Hematopoietic multipotent progenitor cell treated with erythropoietin and hydrocortisone succinate and interleukin-3 and kit ligand, for 4 days (in vitro differentiated cells): ENCODE results near the gene NCKAP5.
"Not testable (repeated sequence)": the region's sequence is repeated elsewhere in the genome, so short reads cannot be mapped to it uniquely, and the experiment has no call there.

Experiments
- DNase-seq: peaks from one replicate; pipeline ENCODE4 v3.0.0-alpha.2; 2015

The NCKAP5 gene

GRCh38 chr2:133252780-133253355 lies 315.4 kb downstream of the NCKAP5 start:
- no peak for DNase-seq

- no peak for DNase-seq
These were observed 318.9 kb downstream of the NCKAP5 start for GRCh38 chr2:133249362-133249761.

- DNase-seq: no peak
These were observed 320.0 kb downstream of the NCKAP5 start for GRCh38 chr2:133248264-133248663.

DNA sequence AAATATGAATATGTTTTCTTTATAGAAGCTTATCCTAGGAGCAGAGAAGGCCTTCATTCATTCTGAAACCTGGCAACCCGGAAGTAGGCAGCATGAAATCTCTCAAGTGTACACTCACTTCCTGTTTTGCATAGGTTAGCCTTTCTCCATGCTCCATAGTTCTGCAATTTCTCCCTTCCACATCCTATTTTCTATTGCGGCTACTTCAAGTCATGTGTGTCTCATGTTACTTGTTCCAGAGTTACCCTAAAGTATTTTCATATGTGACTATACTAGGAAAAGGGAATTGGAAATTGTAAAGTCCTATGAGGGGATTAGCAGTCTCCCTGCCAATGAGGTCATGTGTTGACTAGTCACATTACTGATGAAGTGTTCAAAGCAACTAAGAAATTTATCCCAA lies 320.6 kb downstream of the NCKAP5 start:
- peak; percentile 6 for DNase-seq

GRCh38 chr2:133241224-133241571 lies 327.1 kb downstream of the NCKAP5 start:
- DNase-seq: no peak

DNA sequence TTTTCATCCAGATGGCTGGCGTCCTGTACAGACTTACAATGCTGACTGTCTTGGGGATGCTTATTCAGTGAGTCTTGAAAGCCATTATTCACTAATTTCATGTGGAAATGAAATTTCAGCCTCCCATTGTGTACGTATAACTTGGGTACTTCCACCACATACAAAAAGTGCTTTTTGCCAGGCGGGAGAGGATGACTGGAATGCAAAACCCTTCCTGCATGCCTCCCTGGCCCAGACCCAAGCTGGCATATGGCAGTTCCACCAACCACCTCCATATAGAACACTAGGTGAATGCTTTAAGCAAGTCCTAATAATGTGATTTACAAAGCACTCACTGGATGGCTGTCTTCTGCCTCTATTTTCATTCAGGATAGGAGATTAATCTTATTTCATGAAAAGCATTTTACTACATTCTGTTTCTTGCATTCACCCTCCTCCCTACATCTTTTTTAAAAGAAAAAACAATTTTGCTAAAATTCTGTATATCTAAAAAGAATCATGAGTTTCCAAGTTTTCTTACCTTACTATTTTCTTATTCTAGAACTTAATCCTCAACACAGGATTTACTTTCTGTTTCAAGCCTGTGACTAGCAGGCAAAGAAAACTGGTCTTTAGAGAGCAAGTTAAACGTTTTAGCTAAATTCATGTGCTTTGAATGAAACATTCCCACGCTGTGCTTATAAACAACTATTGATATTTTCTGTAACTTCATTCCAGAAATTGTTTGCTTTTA lies 327.6 kb downstream of the NCKAP5 start:
- DNase-seq: no peak

- no peak for DNase-seq
These were observed 332.3 kb downstream of the NCKAP5 start for GRCh38 chr2:133235968-133236367.

DNA sequence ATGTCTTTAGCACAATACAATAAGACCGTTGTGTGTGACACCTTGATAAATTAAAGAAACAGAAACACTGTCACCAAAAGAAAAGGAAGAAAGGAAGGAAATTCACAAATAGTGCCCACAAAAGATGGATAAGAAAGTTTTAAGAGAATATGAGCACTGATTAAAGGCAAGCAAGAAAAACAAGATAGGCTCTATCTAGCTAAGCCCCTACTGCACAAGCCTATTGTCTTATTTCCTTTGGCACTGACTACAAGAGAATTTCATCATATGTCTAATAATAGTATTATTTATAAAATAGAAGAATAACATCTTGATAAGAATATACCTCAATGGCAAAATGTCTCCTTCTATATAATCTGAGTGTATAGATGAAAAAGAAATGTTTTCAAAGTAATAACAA lies 335.7 kb downstream of the NCKAP5 start:
- DNase-seq: no peak

DNA sequence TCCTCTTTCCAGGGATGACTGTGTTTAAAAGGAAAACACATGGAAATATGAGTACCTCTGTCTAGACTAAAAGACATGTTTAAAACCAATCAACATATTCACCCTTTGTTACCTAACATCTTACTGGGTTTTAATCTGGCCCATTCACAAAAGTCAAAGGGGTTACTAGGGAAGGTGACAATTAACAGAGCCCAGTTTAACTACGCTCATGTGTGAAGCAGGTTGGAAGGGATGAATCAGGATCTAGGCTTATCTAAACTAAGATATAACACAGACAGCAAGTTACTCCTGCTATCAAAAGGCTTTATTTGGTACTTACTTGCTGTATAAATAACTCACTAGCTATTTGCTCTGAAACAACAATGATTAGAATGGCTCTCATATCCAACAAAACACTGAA lies 337.0 kb downstream of the NCKAP5 start:
- no peak for DNase-seq

DNA sequence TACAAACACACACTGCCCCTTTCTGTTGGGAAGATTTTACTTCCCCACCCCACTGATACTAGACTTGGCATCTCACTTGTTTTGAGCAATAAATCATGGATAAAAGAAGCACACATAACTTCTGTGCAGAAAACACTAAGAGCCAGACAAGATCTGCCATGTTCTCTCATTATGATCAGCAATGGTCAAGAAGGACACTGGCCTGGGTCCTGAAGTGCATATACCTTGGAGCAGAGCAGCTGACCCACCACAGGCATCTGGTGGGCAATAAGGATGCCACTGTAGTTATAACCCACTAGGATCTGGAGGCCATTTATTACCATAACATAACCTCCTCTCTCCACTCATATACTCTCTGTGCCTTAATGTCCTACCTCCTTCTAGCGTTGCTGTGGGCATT lies 338.3 kb downstream of the NCKAP5 start:
- DNase-seq: no peak

DNA sequence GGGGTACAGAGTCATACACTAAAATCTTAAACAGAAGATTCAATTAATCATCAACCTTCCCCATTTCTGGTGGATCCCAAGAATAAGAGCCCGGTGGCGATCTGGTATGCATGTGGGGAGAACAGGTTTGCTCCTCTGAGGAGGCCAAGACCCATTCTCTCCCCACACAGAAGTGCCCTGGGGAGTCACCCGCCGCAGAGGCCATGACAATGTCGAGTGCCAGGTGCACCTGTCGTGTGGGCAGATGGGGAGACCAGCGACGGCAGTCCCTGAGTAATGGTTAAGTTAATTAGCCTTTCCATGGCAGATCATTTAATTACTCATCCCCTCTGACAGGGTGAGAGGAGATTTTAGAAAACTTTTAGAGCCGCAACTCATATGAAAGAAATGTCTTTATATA lies 345.0 kb downstream of the NCKAP5 start:
- no peak for DNase-seq

- DNase-seq: no peak
These were observed 346.9 kb downstream of the NCKAP5 start for GRCh38 chr2:133221398-133221797.

DNA sequence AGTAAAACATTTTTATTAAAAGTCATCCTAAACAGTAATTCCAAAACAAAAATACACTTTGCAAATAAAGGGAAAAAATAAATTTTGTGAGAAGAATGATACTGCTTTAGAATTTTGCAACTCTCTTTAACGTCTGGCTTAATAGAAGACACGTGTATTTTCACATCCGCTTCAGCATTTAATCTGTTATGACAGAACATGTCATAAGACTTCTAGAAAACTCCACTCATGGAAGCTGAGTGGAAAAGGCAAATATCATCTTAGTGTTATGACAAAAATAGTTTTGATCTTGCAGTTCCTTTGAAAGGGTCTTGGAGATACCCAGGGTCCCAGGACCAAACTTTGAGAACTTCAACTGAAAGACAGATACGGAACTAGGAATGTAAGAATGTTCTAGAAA lies 350.1 kb downstream of the NCKAP5 start:
- DNase-seq: no peak

- no peak for DNase-seq
These were observed 352.8 kb downstream of the NCKAP5 start for GRCh38 chr2:133215477-133215876.

- no peak for DNase-seq
These were observed 354.6 kb downstream of the NCKAP5 start for GRCh38 chr2:133213651-133214050.

DNA sequence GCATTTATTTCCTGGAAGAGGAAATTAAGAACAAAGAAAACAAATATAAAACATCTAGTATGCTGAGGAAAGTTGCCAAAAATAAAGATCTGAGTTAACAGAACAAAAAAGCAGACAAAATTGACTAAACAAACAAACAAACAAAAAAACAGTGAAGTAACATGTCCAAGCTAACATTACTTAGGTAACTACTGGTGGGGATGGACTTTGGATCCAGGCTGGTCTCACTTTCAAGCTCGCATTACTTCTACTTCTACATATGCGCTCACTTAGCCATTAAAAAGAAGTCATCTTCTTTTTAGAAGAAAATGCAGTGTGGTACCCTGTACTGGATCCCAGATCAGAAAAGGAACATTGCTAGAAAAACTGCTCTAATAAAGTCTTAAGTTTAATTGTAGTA lies 358.9 kb downstream of the NCKAP5 start:
- DNase-seq: no peak

- not testable (repeated sequence) for DNase-seq
These were observed 361.6 kb downstream of the NCKAP5 start for GRCh38 chr2:133206666-133207065.

GRCh38 chr2:133204421-133204820 lies 363.8 kb downstream of the NCKAP5 start:
- DNase-seq: no peak

DNA sequence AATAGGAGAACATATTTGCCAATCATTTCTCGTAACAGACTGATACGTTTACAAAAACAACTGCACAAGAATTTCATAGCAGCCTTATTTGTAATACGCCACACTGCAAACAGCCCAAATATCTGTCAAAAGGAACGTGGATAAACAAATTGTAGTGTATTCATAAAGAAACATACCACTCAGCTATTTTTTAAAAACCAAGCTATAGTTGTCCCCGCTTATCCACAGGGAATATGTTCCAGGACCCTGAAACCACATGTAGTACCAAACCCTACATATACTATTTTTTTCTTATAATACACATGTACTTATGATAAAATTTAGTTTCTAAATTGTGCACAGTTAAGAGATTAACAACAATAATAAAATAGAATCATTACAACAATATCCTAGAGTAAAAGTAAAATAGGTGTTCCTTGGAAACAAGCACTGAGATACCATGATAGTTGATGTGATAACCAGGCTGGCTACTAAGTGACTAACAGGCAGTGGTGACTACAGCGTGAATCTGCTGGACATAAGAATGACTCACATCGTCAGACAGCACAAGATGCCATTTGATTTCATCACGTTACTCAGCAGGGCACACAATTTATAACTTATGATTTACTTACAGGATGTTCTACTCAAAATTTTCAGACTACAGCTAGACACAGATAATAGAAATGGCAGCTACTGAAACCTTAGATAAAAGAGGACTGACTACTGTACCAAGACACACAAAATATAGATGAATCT lies 367.4 kb downstream of the NCKAP5 start:
- no peak for DNase-seq

- no peak for DNase-seq
These were observed 369.6 kb downstream of the NCKAP5 start for GRCh38 chr2:133198678-133199077.

GRCh38 chr2:133197156-133197555 lies 371.1 kb downstream of the NCKAP5 start:
- no peak for DNase-seq

DNA sequence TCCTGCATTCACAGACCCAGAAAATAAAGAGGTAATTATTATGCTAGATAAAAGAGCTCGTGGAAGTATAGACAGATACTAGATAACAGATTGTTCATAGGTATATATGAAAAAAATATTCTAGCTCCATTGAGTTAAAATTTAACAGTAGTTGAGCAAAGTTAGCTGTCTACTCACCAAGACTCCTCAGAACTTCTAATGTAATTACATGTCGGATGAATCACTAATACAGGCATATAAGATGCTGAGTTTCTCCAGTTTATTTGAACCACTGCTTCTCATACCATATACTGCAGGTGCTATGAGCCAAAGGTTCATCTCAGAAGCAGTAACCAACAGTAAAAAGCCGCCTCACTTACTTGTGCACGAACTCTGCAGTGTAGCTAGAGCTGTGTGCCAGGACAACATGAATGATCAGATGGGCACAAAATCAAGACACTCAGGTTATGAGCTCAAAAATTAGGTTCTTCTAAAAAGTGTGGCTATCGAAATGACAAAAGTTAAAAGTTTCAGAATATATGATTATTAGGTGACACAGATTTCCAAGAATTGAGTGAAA lies 373.4 kb downstream of the NCKAP5 start:
- DNase-seq: no peak

DNA sequence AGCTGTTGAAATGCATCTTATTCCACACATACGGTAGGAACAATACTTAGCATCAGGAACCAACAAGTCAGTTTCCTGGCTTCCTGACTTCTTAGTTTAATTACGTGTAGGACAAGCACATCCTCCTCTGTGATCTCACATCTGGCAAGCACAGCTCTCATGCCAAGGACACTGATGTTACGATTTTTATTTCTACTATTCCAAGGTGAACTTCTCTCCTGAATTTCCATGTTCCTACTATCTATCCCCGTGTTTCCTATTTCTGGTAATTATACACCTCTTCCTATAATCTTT lies 374.0 kb downstream of the NCKAP5 start:
- DNase-seq: no peak
